ENCODE results near the gene DNAJC12. TPM values are rescaled to one million over a fixed set of nuclear protein-coding genes. Genes with fewer than 3 reads are reported as not detected.

The DNAJC12 gene
- total RNA-seq, 1 donor from 2014 or later = 3.2 TPM

GRCh38 chr10:67816719-67817118 lies 21.3 kb downstream of the DNAJC12 start:
- TF ChIP-seq CTCF (IDR thresholded peaks at IDR 0.05) = no peak
- Histone ChIP-seq H3K27me3 (no peaks in the 10 kb centered on the region), H3K27ac (no peak overlapping the region)

GRCh38 chr10:67815571-67816059 lies 22.4 kb downstream of the DNAJC12 start:
- Histone ChIP-seq H3K9me3 (no peaks in the 10 kb centered on the region), H3K4me1 (no peaks in the 10 kb centered on the region), H3K4me3 (no peak overlapping the region), H3K36me3 (peaks cover 3 to 4% of the 10 kb centered on the region in 2 donors), H3K27ac (no peak overlapping the region), H3K27me3 (no peaks in the 10 kb centered on the region)
- no peak for TF ChIP-seq CTCF (IDR thresholded peaks at IDR 0.05)
- intact Hi-C loops (cut with DNase I) = no loop called here
- no peak for DNase-seq (ENCODE audit: low spot score in 2 of 2)

More at GRCh38 chr10:67816719-67817118, 21.3 kb downstream of the DNAJC12 start:
- Histone ChIP-seq H3K4me1 (no peaks in the 10 kb centered on the region), H3K9me3 (no peaks in the 10 kb centered on the region), H3K4me3 (no peak overlapping the region), H3K36me3 (peaks cover 0 to under 1% of the 10 kb centered on the region in 2 donors)
- no peak for DNase-seq (ENCODE audit: low spot score in 2 of 2)
- intact Hi-C loops (cut with DNase I) = no loop called here

- TF ChIP-seq CTCF (IDR thresholded peaks at IDR 0.05) = no peak
- Histone ChIP-seq H3K4me3 (no peak overlapping the region), H3K36me3 (peaks cover 3 to 4% of the 10 kb centered on the region in 2 donors), H3K27me3 (no peaks in the 10 kb centered on the region), H3K9me3 (no peaks in the 10 kb centered on the region), H3K27ac (no peak overlapping the region), H3K4me1 (no peaks in the 10 kb centered on the region)
- DNase-seq (ENCODE audit: low spot score in 2 of 2) = no peak
- intact Hi-C loops (cut with DNase I) = no loop called here
Measured at GRCh38 chr10:67812007-67812406, 26.0 kb downstream of the DNAJC12 start.

GRCh38 chr10:67809107-67809506 lies 28.9 kb downstream of the DNAJC12 start:
- H3K27me3 ChIP-seq = no peaks in the 10 kb centered on the region
- H3K9me3 ChIP-seq = no peaks in the 10 kb centered on the region
- H3K27ac ChIP-seq = no peak overlapping the region
- TF ChIP-seq CTCF (IDR thresholded peaks at IDR 0.05) = no peak
- intact Hi-C loops (cut with DNase I) = no loop called here
- peaks cover 3 to 4% of the 10 kb centered on the region in 2 donors for H3K36me3 ChIP-seq
- no peaks in the 10 kb centered on the region for H3K4me1 ChIP-seq
- no peak overlapping the region for H3K4me3 ChIP-seq
- DNase-seq (ENCODE audit: low spot score in 2 of 2) = no peak

GRCh38 chr10:67808704-67809103 lies 29.3 kb downstream of the DNAJC12 start:
- H3K27ac ChIP-seq = no peak overlapping the region
- TF ChIP-seq CTCF (IDR thresholded peaks at IDR 0.05) = no peak
- no peaks in the 10 kb centered on the region for H3K9me3 ChIP-seq
- no peaks in the 10 kb centered on the region for H3K27me3 ChIP-seq
- no peaks in the 10 kb centered on the region for H3K4me1 ChIP-seq
- H3K4me3 ChIP-seq = no peak overlapping the region
- peaks cover 3 to 4% of the 10 kb centered on the region in 2 donors for H3K36me3 ChIP-seq
- intact Hi-C loops (cut with DNase I) = no loop called here
- no peak for DNase-seq (ENCODE audit: low spot score in 2 of 2)
